Mesothelial cell of epicardium (in vitro differentiated cells): ENCODE results near the gene A4GALT. TPM values are rescaled to one million over a fixed set of nuclear protein-coding genes. Genes with fewer than 3 reads are reported as not detected.
"Not testable (repeated sequence)": the region's sequence is repeated elsewhere in the genome, so short reads cannot be mapped to it uniquely, and the experiment has no call there.

Experiments used
- DNase-seq, 2 experiments: peaks; one replicate each; pipeline ENCODE4 v3.0.0; 2021; ENCODE audit warnings: low spot score in 2 of 2; ENCODE audit not compliant: unreplicated experiment in 2 of 2
- H3K27ac Mint-ChIP-seq: 2 replicates; pipeline ENCODE4 v1.8.0; 2021; ENCODE audit warnings: mixed read lengths
- H3K27me3 Mint-ChIP-seq: 2 replicates; pipeline ENCODE4 v1.8.0; 2021; ENCODE audit warnings: low read depth, mixed read lengths
- H3K36me3 Mint-ChIP-seq: 2 replicates; pipeline ENCODE4 v1.8.0; 2021; ENCODE audit warnings: mixed read lengths
- H3K4me1 Mint-ChIP-seq: 2 replicates; pipeline ENCODE4 v1.8.0; 2021; ENCODE audit warnings: mixed read lengths
- H3K4me3 Mint-ChIP-seq: 2 replicates; pipeline ENCODE4 v1.8.0; 2021; ENCODE audit warnings: mild to moderate bottlenecking, moderate library complexity, mixed read lengths
- H3K9me3 Mint-ChIP-seq: 2 replicates; pipeline ENCODE4 v1.8.0; 2021; ENCODE audit warnings: mixed read lengths
- CTCF ChIP-seq: fragments of 200-600 bp; sonication (generic); IDR thresholded peaks from one replicate; pipeline ENCODE4 v1.5.0; 2021; ENCODE audit warnings: antibody characterized with exemption; ENCODE audit not compliant: unreplicated experiment
- total RNA-seq: library from RNA; stranded (reverse); gene quantifications from 3 replicates; pipeline ENCODE4 v1.2.1, GENCODE V29; 2021

A4GALT gene
- total RNA-seq, 1 donor from 2014 or later: 0.67 TPM

GRCh38 chr22:42766860-42767259, 46.2 kb upstream of the A4GALT start:
- Mint-ChIP-seq H3K27ac (no peak overlapping the region), H3K9me3 (no peaks in the 10 kb centered on the region), H3K36me3 (no peaks in the 10 kb centered on the region), H3K27me3 (no peaks in the 10 kb centered on the region), H3K4me1 (peaks cover 13% of the 10 kb centered on the region), H3K4me3 (no peak overlapping the region)
- no peak for TF ChIP-seq CTCF
- DNase-seq: no peak

GRCh38 chr22:42764895-42765363, 44.3 kb upstream of the A4GALT start:
- no peak for TF ChIP-seq CTCF

GRCh38 chr22:42763965-42764480, 43.4 kb upstream of the A4GALT start:
- H3K27me3 Mint-ChIP-seq: no peaks in the 10 kb centered on the region
- no peak overlapping the region for H3K4me3 Mint-ChIP-seq
- no peaks in the 10 kb centered on the region for H3K36me3 Mint-ChIP-seq
- no peaks in the 10 kb centered on the region for H3K9me3 Mint-ChIP-seq
- no peak overlapping the region for H3K27ac Mint-ChIP-seq
- DNase-seq: no peak
- H3K4me1 Mint-ChIP-seq: peaks cover 6% of the 10 kb centered on the region
- no peak for TF ChIP-seq CTCF

More at GRCh38 chr22:42764895-42765363, 44.3 kb upstream of the A4GALT start:
- Mint-ChIP-seq H3K9me3 (no peaks in the 10 kb centered on the region), H3K27ac (no peak overlapping the region), H3K4me3 (no peak overlapping the region), H3K27me3 (no peaks in the 10 kb centered on the region), H3K4me1 (peaks cover 12% of the 10 kb centered on the region), H3K36me3 (no peaks in the 10 kb centered on the region)
- no peak for DNase-seq

- no peak for DNase-seq
- peaks cover 12% of the 10 kb centered on the region for H3K27me3 Mint-ChIP-seq
- H3K36me3 Mint-ChIP-seq: no peaks in the 10 kb centered on the region
- H3K27ac Mint-ChIP-seq: no peak overlapping the region
- no peak overlapping the region for H3K4me3 Mint-ChIP-seq
- no peaks in the 10 kb centered on the region for H3K4me1 Mint-ChIP-seq
- no peaks in the 10 kb centered on the region for H3K9me3 Mint-ChIP-seq
- TF ChIP-seq CTCF: no peak
Measured at GRCh38 chr22:42760806-42761565, 40.3 kb upstream of the A4GALT start.

GRCh38 chr22:42758931-42759629, 38.4 kb upstream of the A4GALT start:
- no peaks in the 10 kb centered on the region for H3K4me1 Mint-ChIP-seq
- TF ChIP-seq CTCF: no peak
- peaks cover 12% of the 10 kb centered on the region for H3K27me3 Mint-ChIP-seq
- no peak overlapping the region for H3K4me3 Mint-ChIP-seq
- H3K36me3 Mint-ChIP-seq: no peaks in the 10 kb centered on the region
- H3K27ac Mint-ChIP-seq: no peak overlapping the region
- DNase-seq: no peak
- H3K9me3 Mint-ChIP-seq: no peaks in the 10 kb centered on the region

- peaks cover 12% of the 10 kb centered on the region for H3K27me3 Mint-ChIP-seq
- not testable (repeated sequence) for H3K9me3 Mint-ChIP-seq, H3K4me1 Mint-ChIP-seq, DNase-seq, H3K27ac Mint-ChIP-seq, H3K36me3 Mint-ChIP-seq, H3K4me3 Mint-ChIP-seq
Measured at GRCh38 chr22:42755553-42755952, 34.9 kb upstream of the A4GALT start.

GRCh38 chr22:42755121-42755520, 34.5 kb upstream of the A4GALT start:
- not testable (repeated sequence) for H3K4me3 Mint-ChIP-seq, H3K27ac Mint-ChIP-seq, H3K9me3 Mint-ChIP-seq, H3K36me3 Mint-ChIP-seq, H3K4me1 Mint-ChIP-seq, DNase-seq
- peaks cover 12% of the 10 kb centered on the region for H3K27me3 Mint-ChIP-seq
